ENCODE results near the gene ARHGEF17. TPM values are rescaled to one million over a fixed set of nuclear protein-coding genes. Genes with fewer than 3 reads are reported as not detected.

The ARHGEF17 gene
- total RNA-seq, 2 donors from 2014 or later = 8.6 to 13.4 TPM

DNA sequence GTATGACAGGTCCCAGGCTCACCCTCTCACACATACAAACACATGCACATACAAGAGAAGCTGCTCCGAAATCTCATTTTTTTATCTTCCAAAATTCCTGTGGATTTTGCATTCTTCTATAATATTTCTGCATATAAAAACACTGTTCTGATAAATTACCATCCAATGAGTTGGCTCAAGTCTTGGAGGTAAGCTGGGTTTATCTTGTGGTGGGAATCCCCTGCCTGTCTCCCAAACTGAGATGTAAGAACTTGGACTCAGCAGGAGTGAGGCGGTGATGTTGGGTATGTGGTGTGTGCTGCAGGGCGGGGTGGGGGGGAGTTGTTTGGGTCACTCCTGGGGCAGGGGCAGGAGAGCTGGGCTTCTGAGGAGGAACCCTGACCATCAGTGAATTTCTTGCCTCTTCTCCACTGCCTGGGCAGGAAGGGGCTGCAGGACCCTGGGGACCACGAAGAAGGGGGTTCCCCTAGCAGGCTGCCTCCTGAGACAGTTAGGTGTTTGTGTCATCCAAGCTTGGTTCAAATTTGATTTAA lies 42.7 kb upstream of the ARHGEF17 start:
- Histone ChIP-seq H3K4me3 (no peak overlapping the region), H3K9ac (ENCODE audit: low read depth in 2 of 2, low read length in 2 of 2) (no peak overlapping the region), H3K4me1 (no peaks in the 10 kb centered on the region), H3K27ac (no peak overlapping the region), H3K27me3 (peaks cover 7% of the 10 kb centered on the region), H3K36me3 (no peaks in the 10 kb centered on the region), H3K9me3 (no peaks in the 10 kb centered on the region)
- TF ChIP-seq, protein P1, sequence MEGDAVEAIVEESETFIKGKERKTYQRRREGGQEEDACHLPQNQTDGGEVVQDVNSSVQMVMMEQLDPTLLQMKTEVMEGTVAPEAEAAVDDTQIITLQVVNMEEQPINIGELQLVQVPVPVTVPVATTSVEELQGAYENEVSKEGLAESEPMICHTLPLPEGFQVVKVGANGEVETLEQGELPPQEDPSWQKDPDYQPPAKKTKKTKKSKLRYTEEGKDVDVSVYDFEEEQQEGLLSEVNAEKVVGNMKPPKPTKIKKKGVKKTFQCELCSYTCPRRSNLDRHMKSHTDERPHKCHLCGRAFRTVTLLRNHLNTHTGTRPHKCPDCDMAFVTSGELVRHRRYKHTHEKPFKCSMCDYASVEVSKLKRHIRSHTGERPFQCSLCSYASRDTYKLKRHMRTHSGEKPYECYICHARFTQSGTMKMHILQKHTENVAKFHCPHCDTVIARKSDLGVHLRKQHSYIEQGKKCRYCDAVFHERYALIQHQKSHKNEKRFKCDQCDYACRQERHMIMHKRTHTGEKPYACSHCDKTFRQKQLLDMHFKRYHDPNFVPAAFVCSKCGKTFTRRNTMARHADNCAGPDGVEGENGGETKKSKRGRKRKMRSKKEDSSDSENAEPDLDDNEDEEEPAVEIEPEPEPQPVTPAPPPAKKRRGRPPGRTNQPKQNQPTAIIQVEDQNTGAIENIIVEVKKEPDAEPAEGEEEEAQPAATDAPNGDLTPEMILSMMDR (IDR thresholded peaks at IDR 0.05) = no peak
- intact Hi-C loops (cut with DNase I) = no loop called here
- no peak for DNase-seq

DNA sequence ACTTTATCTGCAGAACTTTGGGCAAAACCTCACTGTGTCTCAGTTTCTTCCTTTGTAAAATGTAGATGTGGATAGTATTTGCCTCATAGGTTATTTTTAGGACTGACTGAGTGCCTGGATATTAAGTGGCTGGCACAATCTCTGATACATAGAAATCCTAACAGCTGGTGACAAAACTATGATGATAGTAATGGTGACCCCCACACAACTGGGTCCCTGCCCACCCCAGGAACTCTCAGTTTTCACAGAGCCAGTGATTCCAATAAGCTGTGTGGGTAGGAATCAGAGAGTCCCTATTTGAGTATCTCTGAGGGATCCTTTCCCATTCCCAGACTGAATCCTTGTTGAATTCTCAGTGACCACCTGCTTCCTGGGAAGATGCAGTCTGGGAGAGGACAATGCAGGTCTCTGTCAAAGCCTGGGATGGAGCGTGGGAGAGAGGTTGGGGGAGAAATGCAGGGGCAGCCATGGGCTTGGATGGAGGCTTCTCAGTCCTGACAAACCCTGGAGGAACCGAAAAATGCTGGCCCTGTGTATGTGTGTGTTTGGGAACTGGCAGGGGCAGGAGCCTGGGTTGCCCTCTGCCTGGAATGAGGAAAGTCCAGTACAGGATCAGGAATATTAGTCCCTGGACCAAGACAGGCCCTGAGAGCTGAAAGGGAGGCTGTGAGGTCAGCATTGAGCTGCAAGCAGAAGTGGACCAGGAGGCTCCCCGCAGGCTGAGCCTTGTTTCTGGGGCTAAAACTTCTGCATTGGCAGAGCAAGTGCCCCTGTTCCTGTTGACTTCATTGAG lies 42.0 kb upstream of the ARHGEF17 start:
- TF ChIP-seq, protein P1 (IDR thresholded peaks at IDR 0.05) = no peak
- no peak overlapping the region for H3K9ac ChIP-seq (ENCODE audit: low read depth in 2 of 2, low read length in 2 of 2)
- peaks cover 7% of the 10 kb centered on the region for H3K27me3 ChIP-seq
- no peaks in the 10 kb centered on the region for H3K36me3 ChIP-seq
- H3K4me3 ChIP-seq = no peak overlapping the region
- no peaks in the 10 kb centered on the region for H3K9me3 ChIP-seq
- H3K27ac ChIP-seq = no peak overlapping the region
- DNase-seq = no peak
- intact Hi-C loops (cut with DNase I) = no loop called here
- H3K4me1 ChIP-seq = no peaks in the 10 kb centered on the region

DNA sequence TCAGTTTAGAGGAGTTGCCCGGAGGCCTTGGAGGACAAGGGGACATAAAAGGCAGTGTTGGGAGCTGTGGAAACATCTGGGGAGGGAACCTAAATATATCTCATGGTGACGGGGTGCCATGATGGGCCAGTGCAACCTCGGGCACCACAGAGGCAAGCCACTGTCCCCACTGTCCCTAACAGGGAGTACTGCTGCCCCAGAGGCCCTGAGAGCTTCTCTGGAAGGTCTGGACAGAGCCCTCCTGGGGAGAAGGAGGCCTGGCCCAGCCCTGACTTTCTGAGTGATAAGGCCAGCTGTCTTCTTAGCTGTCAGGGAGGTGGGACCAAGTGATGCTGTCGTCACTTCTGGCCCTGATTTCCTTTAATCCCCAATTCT lies 41.4 kb upstream of the ARHGEF17 start:
- Histone ChIP-seq H3K9me3 (no peaks in the 10 kb centered on the region), H3K27me3 (peaks cover 7% of the 10 kb centered on the region), H3K27ac (no peak overlapping the region), H3K9ac (ENCODE audit: low read depth in 2 of 2, low read length in 2 of 2) (no peak overlapping the region), H3K36me3 (no peaks in the 10 kb centered on the region), H3K4me1 (no peaks in the 10 kb centered on the region), H3K4me3 (no peak overlapping the region)
- intact Hi-C loops (cut with DNase I) = no loop called here
- TF ChIP-seq, protein P1 (IDR thresholded peaks at IDR 0.05) = no peak
- DNase-seq = no peak

DNA sequence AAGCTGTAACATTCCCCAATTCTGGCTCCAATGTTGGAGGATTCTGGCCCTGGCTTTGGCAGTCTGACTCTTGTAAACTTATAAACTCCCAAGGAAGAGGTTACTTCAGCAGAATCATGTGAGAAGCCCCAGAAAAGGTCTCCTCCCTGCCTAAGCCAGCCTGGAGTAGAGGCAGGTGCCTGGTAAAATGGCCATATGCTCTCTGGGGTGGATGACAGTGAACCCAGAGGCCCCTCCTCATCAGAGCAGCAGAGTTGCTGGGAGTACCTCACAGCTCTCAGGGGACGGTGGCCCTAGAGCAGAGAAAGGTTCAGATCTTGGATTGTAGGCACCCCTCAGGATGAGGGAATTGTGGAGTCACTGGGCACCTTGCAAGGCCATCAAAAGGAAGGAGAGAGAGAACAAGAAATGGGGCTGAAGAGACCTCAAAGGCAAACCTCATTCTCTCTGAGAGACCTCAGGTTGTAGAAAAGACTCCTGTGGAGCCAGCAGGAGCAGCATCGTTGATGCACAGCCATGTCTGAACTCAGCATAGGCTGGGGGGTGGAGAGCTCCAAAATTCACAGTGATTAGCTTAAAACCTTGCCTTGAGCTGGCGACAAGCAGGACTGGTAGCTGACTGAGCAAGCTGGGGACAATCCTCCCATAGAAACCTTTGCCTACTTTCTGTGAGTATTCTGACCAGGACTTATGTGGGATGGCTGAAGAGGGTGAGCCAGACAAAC lies 40.8 kb upstream of the ARHGEF17 start:
- no peaks in the 10 kb centered on the region for H3K9me3 ChIP-seq
- intact Hi-C loops (cut with DNase I) = no loop called here
- H3K27ac ChIP-seq = no peak overlapping the region
- no peaks in the 10 kb centered on the region for H3K36me3 ChIP-seq
- no peaks in the 10 kb centered on the region for H3K4me1 ChIP-seq
- TF ChIP-seq, protein P1 (IDR thresholded peaks at IDR 0.05) = no peak
- H3K27me3 ChIP-seq = peaks cover 7% of the 10 kb centered on the region
- no peak for DNase-seq
- no peak overlapping the region for H3K9ac ChIP-seq (ENCODE audit: low read depth in 2 of 2, low read length in 2 of 2)
- H3K4me3 ChIP-seq = no peak overlapping the region

DNA sequence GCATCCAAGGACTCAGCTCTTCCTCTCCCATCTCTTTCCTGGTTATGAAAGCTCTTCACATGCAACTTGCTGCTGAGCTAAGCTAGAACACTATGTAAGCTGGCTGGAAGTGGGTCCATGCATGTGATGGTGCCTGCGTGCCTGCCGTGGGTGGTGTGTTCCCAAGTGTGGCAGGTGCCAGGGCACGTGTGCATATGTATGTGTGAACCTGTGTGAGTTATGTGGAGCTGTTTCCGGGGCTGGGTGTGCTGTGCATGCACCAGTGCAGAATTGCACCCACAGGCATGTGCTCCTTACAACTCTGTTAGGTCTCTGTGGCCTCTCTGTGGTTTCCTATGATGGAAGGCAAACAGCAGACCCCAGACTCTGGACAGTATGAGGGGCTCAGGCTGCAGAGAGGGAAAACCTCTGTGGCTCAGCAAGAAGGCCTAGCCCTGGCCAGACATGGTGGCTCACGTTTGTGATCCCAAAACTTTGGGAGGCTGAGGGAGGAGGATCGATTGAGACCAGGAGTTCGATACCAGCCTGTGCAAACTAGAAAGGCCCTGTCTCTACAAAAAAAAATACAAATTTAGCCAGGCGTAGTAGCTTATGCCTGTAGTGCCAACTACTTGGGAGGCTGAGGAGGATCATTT lies 40.1 kb upstream of the ARHGEF17 start:
- no peaks in the 10 kb centered on the region for H3K4me1 ChIP-seq
- no peak for DNase-seq

More for the DNA sequence above, 40.1 kb upstream of the ARHGEF17 start:
- no peaks in the 10 kb centered on the region for H3K9me3 ChIP-seq
- TF ChIP-seq, protein P1 (IDR thresholded peaks at IDR 0.05) = no peak
- H3K4me3 ChIP-seq = no peak overlapping the region
- no peaks in the 10 kb centered on the region for H3K36me3 ChIP-seq
- no peak overlapping the region for H3K27ac ChIP-seq
- intact Hi-C loops (cut with DNase I) = no loop called here
- no peak overlapping the region for H3K9ac ChIP-seq (ENCODE audit: low read depth in 2 of 2, low read length in 2 of 2)
- peaks cover 7% of the 10 kb centered on the region for H3K27me3 ChIP-seq
